ENCODE results near the gene MXD3.

GRCh38 chr5:177332896-177333260, 21.2 kb upstream of the MXD3 start:
- TF ChIP-seq CTCF (IDR thresholded peaks at IDR 0.05; ENCODE audit: extremely low read depth in 1 of 2, insufficient read depth in 1 of 2, low read depth in 1 of 2, low read length in 2 of 2) (no peak), MAX (IDR thresholded peaks at IDR 0.05; ENCODE audit: insufficient read depth, insufficient read length) (no peak), POLR2AphosphoS5 (IDR thresholded peaks at IDR 0.05; ENCODE audit: insufficient read depth, low read depth, low read length) (no peak), POLR2A (IDR thresholded peaks at IDR 0.05; ENCODE audit: low read depth, low read length) (no peak), EZH2 (IDR thresholded peaks at IDR 0.05; ENCODE audit: borderline replicate concordance, low read depth, low read length, severe bottlenecking) (no peak), MYC (IDR thresholded peaks at IDR 0.05; ENCODE audit: low read depth, low read length) (no peak), JUN (IDR thresholded peaks at IDR 0.05; ENCODE audit: borderline replicate concordance, insufficient read depth, insufficient read length, low read depth) (no peak), GATA2 (IDR thresholded peaks at IDR 0.05; ENCODE audit: insufficient read depth, insufficient read length, low read depth, low read length) (no peak), FOS (IDR thresholded peaks at IDR 0.05; ENCODE audit: borderline replicate concordance, insufficient read depth, low read length) (no peak)

Data from endothelial cell of umbilical vein (primary cell).